SJSA1 (cell line): ENCODE results near the gene MAPK8IP1. TPM values are rescaled to one million over a fixed set of nuclear protein-coding genes. Genes with fewer than 3 reads are reported as not detected.
"Not testable (repeated sequence)": the region's sequence is repeated elsewhere in the genome, so short reads cannot be mapped to it uniquely, and the experiment has no call there.

Experiments
- DNase-seq, 2 experiments: peaks; one replicate each; pipeline ENCODE4 v3.0.0-alpha.2; 2015 to 2020; ENCODE audit warnings: low spot score in 2 of 2, low read depth in 1 of 2
- H3K27ac ChIP-seq: fragments of 250-450 bp; sonication (Bioruptor Pico); 2 replicates; pipeline ENCODE4 v1.5.1; 2020; ENCODE audit warnings: mild to moderate bottlenecking, moderate library complexity
- H3K27me3 ChIP-seq: fragments of 250-450 bp; sonication (Bioruptor Pico); replicated peaks from 2 replicates; pipeline ENCODE4 v1.5.1; 2020; ENCODE audit warnings: mild to moderate bottlenecking, moderate library complexity
- H3K36me3 ChIP-seq: fragments of 250-450 bp; sonication (Bioruptor Pico); 2 replicates; pipeline ENCODE4 v1.5.1; 2020; ENCODE audit warnings: mild to moderate bottlenecking
- H3K4me1 ChIP-seq: fragments of 250-450 bp; sonication (Bioruptor Pico); replicated peaks from 2 replicates; pipeline ENCODE4 v1.6.1; 2021; ENCODE audit warnings: mild to moderate bottlenecking
- H3K4me3 ChIP-seq: fragments of 250-450 bp; sonication (Bioruptor Pico); 2 replicates; pipeline ENCODE4 v1.5.1; 2020; ENCODE audit warnings: mild to moderate bottlenecking
- H3K9me3 ChIP-seq: fragments of 250-450 bp; sonication (Bioruptor Pico); replicated peaks from 2 replicates; pipeline ENCODE4 v1.5.1; 2020; ENCODE audit warnings: mild to moderate bottlenecking
- total RNA-seq: library from RNA; depleted of rRNA; stranded (reverse); fragments of >200 nt; shearing (Covaris generic); gene quantifications from 2 replicates; pipeline ENCODE4 v1.2.3, GENCODE V29; 2014; rRNA removed

The MAPK8IP1 gene
- total RNA-seq: 2.6 and 4.3 TPM in 2 replicates

GRCh38 chr11:45885274-45885920 lies at the start of gene MAPK8IP1:
MAPK8IP1 (plus strand) TSS chr11:45885651; CDS start chr11:45885821, 170 bp downstream.
- peaks cover 9% of the 10 kb centered on the region for H3K4me1 ChIP-seq
- H3K4me3 ChIP-seq: peak within 1 kb of the TSS; percentile 41
- peaks cover 22% of the 10 kb centered on the region for H3K36me3 ChIP-seq
- no peak within 1 kb of the TSS for H3K27ac ChIP-seq
- peaks cover 6% of the 10 kb centered on the region for H3K27me3 ChIP-seq
- DNase-seq: peak; percentile 33 to 70
- H3K9me3 ChIP-seq: peaks cover 3% of the 10 kb centered on the region; the same call in 1 of the 2 replicates

DNA sequence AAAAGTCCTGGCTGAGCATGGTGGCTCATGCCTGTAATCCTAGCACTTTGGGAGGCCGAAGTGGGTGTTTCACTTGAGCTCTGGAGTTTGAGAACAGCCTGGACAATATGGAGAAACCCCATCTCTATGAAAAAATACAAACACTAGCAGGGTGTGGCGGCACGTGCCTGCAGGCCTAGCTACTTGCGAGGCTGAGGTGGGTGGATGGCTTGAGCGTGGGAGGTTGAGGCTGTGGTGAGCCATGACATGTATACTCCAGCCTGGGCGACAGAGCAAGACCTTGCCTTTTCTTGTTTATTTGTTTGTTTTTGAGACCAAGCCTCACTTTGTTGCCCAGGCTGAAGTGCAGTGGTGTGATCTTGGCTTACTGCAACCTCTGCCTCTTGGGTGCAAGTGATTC lies 46.2 kb upstream of the MAPK8IP1 start:
- DNase-seq: no peak
- Histone ChIP-seq H3K9me3 (no peaks in the 10 kb centered on the region), H3K27ac (no peak overlapping the region), H3K36me3 (no peaks in the 10 kb centered on the region), H3K4me1 (no peaks in the 10 kb centered on the region), H3K27me3 (0 out of 2 replicates have a peak, but pooled peaks cover 4% of the 10 kb centered on the region), H3K4me3 (no peak overlapping the region)

- H3K4me1 ChIP-seq, DNase-seq, H3K27me3 ChIP-seq, H3K9me3 ChIP-seq, H3K27ac ChIP-seq, H3K4me3 ChIP-seq, H3K36me3 ChIP-seq: not testable (repeated sequence)
Measured at GRCh38 chr11:45840251-45840650, 45.2 kb upstream of the MAPK8IP1 start.

DNA sequence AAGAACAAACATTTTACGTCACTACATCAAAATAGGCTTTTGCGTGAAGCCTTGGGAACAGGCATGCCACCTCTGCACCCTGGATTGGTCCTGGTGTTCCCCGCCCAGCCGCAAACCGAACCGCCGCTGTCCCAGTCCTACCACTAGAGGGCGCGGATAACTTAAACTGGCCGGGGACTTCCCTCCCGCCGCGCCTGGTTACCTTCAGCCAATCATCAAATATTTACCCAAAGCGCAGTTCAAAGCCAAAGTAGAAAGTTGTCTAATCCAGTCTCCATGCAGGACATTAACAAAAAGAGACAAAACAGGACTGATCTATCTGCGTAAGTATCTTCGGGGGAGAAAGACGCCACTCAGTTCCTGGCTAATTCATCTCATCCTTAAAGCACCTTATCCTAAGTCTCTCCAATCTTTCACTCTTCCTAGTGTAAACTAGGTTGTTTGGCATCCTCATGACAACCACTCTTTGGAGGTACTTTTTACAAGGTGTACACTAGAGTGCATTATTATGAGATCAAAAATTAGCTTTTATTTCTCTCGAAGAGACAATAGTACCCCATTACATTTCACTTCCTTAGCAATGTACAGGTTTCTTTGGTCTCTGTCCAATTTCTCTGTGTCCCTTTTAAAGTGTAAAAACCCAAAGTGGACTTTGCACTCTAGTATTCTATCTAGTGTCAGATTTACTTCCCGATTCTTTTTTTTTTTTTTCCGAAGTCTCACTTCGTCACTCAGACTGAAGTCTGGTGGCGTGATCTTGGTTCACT lies 42.1 kb upstream of the MAPK8IP1 start:
- Histone ChIP-seq H3K27ac (no peak overlapping the region), H3K4me3 (no peak overlapping the region), H3K4me1 (peaks cover 6% of the 10 kb centered on the region), H3K36me3 (peaks cover 6% of the 10 kb centered on the region), H3K27me3 (no peaks in the 10 kb centered on the region), H3K9me3 (no peaks in the 10 kb centered on the region)
- peak; percentile 87 to 92 for DNase-seq

GRCh38 chr11:45844822-45845578 lies 40.5 kb upstream of the MAPK8IP1 start:
- no peaks in the 10 kb centered on the region for H3K27me3 ChIP-seq
- H3K36me3 ChIP-seq: peaks cover 10% of the 10 kb centered on the region
- no peak overlapping the region for H3K27ac ChIP-seq
- H3K4me3 ChIP-seq: no peak overlapping the region
- no peaks in the 10 kb centered on the region for H3K9me3 ChIP-seq
- DNase-seq: no peak
- H3K4me1 ChIP-seq: peaks cover 12% of the 10 kb centered on the region

GRCh38 chr11:45846174-45846675 lies 39.2 kb upstream of the MAPK8IP1 start:
- Histone ChIP-seq H3K27ac (no peak overlapping the region), H3K4me1 (peaks cover 12% of the 10 kb centered on the region), H3K36me3 (peaks cover 10% of the 10 kb centered on the region), H3K4me3 (no peak overlapping the region), H3K9me3 (no peaks in the 10 kb centered on the region), H3K27me3 (no peaks in the 10 kb centered on the region)
- no peak for DNase-seq

DNA sequence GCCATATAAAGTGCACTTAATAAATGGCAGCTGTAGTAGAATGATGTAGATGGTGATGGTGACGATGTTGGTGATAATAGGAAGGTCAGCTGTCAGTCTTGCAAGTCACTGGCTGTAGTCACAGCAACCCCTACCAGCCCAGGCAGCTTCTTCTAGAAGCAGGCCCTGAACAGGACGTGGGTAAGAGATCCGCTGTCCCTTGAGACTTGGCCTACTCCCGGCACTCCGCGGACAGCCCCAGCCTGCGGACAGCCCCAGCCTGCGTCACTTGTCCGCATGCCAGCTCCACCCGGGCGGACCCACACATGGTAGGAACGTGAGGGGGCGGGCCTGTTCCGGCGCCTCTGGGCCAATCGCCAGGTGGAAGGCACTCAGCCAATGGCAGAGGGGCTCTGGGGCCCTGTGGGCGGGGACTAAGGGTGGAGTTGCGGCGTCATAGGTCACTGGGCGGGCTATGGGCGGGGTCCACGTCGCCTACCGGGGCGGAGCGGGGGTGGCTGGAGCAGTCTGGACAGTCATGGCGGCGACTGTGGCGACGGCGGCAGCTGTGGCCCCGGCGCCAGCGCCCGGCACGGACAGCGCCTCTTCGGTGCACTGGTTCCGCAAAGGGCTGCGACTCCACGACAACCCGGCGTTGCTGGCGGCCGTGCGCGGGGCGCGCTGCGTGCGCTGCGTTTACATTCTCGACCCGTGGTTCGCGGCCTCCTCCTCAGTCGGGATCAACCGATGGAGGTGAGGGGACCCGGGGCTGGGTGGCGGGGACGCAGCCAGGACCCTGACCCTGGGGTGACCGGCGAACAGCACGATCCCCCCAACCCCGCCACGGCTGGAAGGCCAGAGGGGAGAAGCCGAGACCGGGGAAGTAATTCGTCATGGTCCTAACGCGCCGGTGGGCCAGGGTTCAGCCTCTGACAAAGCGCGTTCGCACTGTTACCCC lies 38.2 kb upstream of the MAPK8IP1 start, which contains the start of gene CRY2:
TSS of gene CRY2 (plus strand) at position 502 of the 937 bp plus-strand sequence. CDS start at position 518, 16 bp downstream.
- Histone ChIP-seq H3K27me3 (no peaks in the 10 kb centered on the region), H3K4me3 (peak within 1 kb of the TSS; percentile 82), H3K4me1 (peaks cover 12% of the 10 kb centered on the region), H3K9me3 (no peaks in the 10 kb centered on the region), H3K36me3 (peaks cover 10% of the 10 kb centered on the region), H3K27ac (peak within 1 kb of the TSS; percentile 67)
- DNase-seq: peak; percentile 99 to 100

DNA sequence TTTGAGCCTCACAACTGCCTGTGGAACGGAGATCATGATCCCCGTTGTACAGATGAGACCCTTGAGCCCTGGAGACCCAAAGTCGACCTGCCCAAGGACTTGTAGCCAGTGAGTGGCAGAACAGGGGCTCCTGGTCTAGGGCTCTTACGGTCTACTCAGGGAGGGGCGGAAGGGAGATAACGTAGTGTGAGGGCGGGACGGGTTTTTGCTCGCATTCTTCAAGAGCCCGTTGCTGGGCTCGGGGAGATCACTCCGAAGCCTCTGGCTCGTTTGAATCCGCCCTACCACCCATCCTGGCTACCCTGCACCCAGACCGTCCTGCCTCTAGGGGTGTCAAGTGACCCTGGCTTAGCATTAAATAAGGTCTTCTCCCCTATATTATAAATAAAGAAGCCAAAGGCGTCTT lies 37.5 kb upstream of the MAPK8IP1 start:
- Histone ChIP-seq H3K36me3 (peaks cover 10% of the 10 kb centered on the region), H3K27me3 (no peaks in the 10 kb centered on the region), H3K4me1 (peaks cover 12% of the 10 kb centered on the region), H3K4me3 (peak overlapping the region; percentile 82), H3K27ac (peak overlapping the region; percentile 67), H3K9me3 (no peaks in the 10 kb centered on the region)
- DNase-seq: peak; percentile 70 to 73

DNA sequence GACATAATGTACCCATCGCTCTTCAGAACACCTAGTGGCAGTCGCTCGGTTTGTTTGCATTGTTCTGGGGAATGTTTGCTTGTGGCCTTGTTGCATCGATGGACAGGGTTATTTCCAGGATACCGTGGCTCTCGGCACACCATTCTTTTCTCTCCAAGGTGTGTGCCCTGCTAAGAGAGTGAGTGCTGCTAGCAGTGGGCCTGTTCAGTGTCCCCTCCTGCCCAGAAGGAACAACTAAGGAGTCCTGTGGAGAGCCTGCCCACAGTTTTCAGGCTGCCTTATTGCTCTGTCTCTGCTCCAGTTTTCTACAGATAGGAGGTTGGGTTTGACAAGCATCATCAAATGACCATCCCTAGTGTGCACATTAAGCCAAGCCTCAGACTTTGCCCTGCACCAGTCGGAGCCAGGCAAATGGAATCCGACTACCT lies 36.8 kb upstream of the MAPK8IP1 start:
- Histone ChIP-seq H3K27ac (no peak overlapping the region), H3K4me1 (peaks cover 12% of the 10 kb centered on the region)
- no peak for DNase-seq

DNA sequence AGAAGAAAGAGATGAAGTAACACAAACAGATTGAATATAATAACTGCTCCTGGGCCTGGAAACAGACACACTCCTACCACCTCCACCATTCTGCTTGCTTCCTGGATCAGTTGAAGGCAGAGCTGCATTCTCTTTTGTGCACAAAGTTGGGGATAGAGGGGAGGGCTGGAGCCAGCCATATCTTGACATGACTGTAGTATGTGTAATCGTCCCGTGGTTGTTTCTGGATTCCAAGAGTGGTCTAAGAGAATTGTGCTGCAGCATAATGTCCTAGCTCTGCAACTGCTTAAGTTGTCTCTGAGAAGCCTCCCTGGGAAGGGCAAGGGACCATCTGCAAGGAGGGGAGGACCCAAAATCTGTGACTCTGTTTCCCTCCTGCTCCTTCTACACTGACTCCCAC lies 35.0 kb upstream of the MAPK8IP1 start:
- Histone ChIP-seq H3K27ac (no peak overlapping the region), H3K27me3 (no peaks in the 10 kb centered on the region), H3K36me3 (peaks cover 13% of the 10 kb centered on the region), H3K4me1 (peaks cover 12% of the 10 kb centered on the region), H3K9me3 (no peaks in the 10 kb centered on the region), H3K4me3 (no peak overlapping the region)
- no peak for DNase-seq

More for the DNA sequence above, 36.8 kb upstream of the MAPK8IP1 start:
- Histone ChIP-seq H3K4me3 (peak overlapping the region; percentile 82), H3K36me3 (peaks cover 10% of the 10 kb centered on the region), H3K9me3 (no peaks in the 10 kb centered on the region), H3K27me3 (no peaks in the 10 kb centered on the region)

GRCh38 chr11:45851228-45851627 lies 34.2 kb upstream of the MAPK8IP1 start:
- H3K4me3 ChIP-seq: no peak overlapping the region
- peaks cover 21% of the 10 kb centered on the region for H3K36me3 ChIP-seq
- DNase-seq: no peak
- H3K27ac ChIP-seq: no peak overlapping the region
- H3K27me3 ChIP-seq: no peaks in the 10 kb centered on the region
- peaks cover 16% of the 10 kb centered on the region for H3K4me1 ChIP-seq
- H3K9me3 ChIP-seq: no peaks in the 10 kb centered on the region

GRCh38 chr11:45852018-45852711 lies 33.3 kb upstream of the MAPK8IP1 start:
- H3K4me3 ChIP-seq: no peak overlapping the region
- no peaks in the 10 kb centered on the region for H3K9me3 ChIP-seq
- peaks cover 28% of the 10 kb centered on the region for H3K36me3 ChIP-seq
- no peak overlapping the region for H3K27ac ChIP-seq
- no peaks in the 10 kb centered on the region for H3K27me3 ChIP-seq
- no peak for DNase-seq
- H3K4me1 ChIP-seq: peaks cover 21% of the 10 kb centered on the region
